ENCODE results near the gene WDR74. TPM values are rescaled to one million over a fixed set of nuclear protein-coding genes. Genes with fewer than 3 reads are reported as not detected.
A peak's percentile ranks its signal among the peaks of the same experiment; 100 is the strongest.

WDR74 gene
- total and polyA plus RNA-seq, 9 of the 15 experiments (the other 6 are each of a cell fraction or from before 2014, with no cell fraction given): 32.7 to 210 (median 114) TPM

- peak; percentile 91 for TF ChIP-seq ELF1 (tag; IDR thresholded peaks at IDR 0.05)
- no peak for TF ChIP-seq PRMT5 (CRISPR knock-in tag; IDR thresholded peaks at IDR 0.05)
- no peak for TF ChIP-seq ZBTB12 (CRISPR knock-in tag; IDR thresholded peaks at IDR 0.05)
- TF ChIP-seq MYNN (IDR thresholded peaks at IDR 0.05): peak; percentile 54
- TF ChIP-seq MYNN (CRISPR knock-in tag; IDR thresholded peaks at IDR 0.05): no peak
- TF ChIP-seq NFATC3 (IDR thresholded peaks at IDR 0.05): no peak
- TF ChIP-seq ZNF77 (CRISPR knock-in tag; IDR thresholded peaks at IDR 0.05): peak; percentile 66; the same call in 1 of the 2 replicates
- no peak for TF ChIP-seq TAF15 (IDR thresholded peaks at IDR 0.05; ENCODE audit: low read depth, low read length)
- TF ChIP-seq ZNF561 (CRISPR knock-in tag; conservative IDR thresholded peaks at IDR 0.05): no peak
- no peak for TF ChIP-seq RFX7 (CRISPR knock-in tag; IDR thresholded peaks at IDR 0.05)
- no peak for TF ChIP-seq GTF3C2 (IDR thresholded peaks at IDR 0.05; ENCODE audit: borderline replicate concordance, extremely low read depth, insufficient read length)
- TF ChIP-seq NR1H2 (CRISPR knock-in tag; IDR thresholded peaks at IDR 0.05): peak; percentile 97
- peak; percentile 68; the same call in 1 of the 2 replicates for TF ChIP-seq ELF2 (CRISPR knock-in tag; IDR thresholded peaks at IDR 0.05)
- TF ChIP-seq ZNF57 (CRISPR knock-in tag; IDR thresholded peaks at IDR 0.05): no peak
- peak; percentile 69 to 81 for TF ChIP-seq MNT (conservative IDR thresholded peaks at IDR 0.05)
- no peak for TF ChIP-seq MECOM (CRISPR knock-in tag; IDR thresholded peaks at IDR 0.05)
- no peak for TF ChIP-seq DIDO1 (tag; IDR thresholded peaks at IDR 0.05; ENCODE audit: low read depth)
- TF ChIP-seq TAF7 (tag; IDR thresholded peaks at IDR 0.05): peak; percentile 69
- peak; percentile 81 for TF ChIP-seq THAP7 (CRISPR knock-in tag; IDR thresholded peaks at IDR 0.05)
- TF ChIP-seq PCBP1 (IDR thresholded peaks at IDR 0.05; ENCODE audit: low read depth, low read length, poor library complexity, severe bottlenecking): no peak
- no peak for TF ChIP-seq ZNF695 (CRISPR knock-in tag; IDR thresholded peaks at IDR 0.05)
- no peak for TF ChIP-seq RAD51 (IDR thresholded peaks at IDR 0.05; ENCODE audit: borderline replicate concordance, low read depth)
- no peak; the same call in 1 of the 2 replicates for TF ChIP-seq NR2C2 (CRISPR knock-in tag; IDR thresholded peaks at IDR 0.05)
- peak; percentile 40; the same call in 1 of the 2 replicates for TF ChIP-seq NR2C2 (tag; IDR thresholded peaks at IDR 0.05)
- TF ChIP-seq CCAR2 (IDR thresholded peaks at IDR 0.05; ENCODE audit: low read depth, low read length): no peak
Observed at GRCh38 chr11:62791501-62792201, 47.7 kb downstream of the WDR74 start, which contains the start of gene TMEM223 (continued).

All from K562 (cell line).